Testis (tissue), 3 donors: ENCODE data around the gene CACTIN. TPM values are rescaled to one million over a fixed set of nuclear protein-coding genes. Genes with fewer than 3 reads are reported as not detected.

Experiments
- DNase-seq: peaks from one replicate; pipeline ENCODE4 v3.0.0-alpha.2; 2019
- H3K27ac ChIP-seq, 2 donors: fragments of 200-600 bp; sonication (generic); one replicate each; pipeline ENCODE4 v1.5.1; 2019
- H3K27me3 ChIP-seq: fragments of 200-600 bp; sonication (generic); one replicate; pipeline ENCODE4 v1.5.1; 2019
- H3K36me3 ChIP-seq: fragments of 200-600 bp; sonication (generic); one replicate; pipeline ENCODE4 v1.5.1; 2017; ENCODE audit warnings: low read depth; ENCODE audit errors: missing control alignments
- H3K4me1 ChIP-seq: fragments of 200-600 bp; sonication (generic); one replicate; pipeline ENCODE4 v1.5.1; 2019
- H3K4me3 ChIP-seq, 2 donors: fragments of 200-600 bp; sonication (generic); one replicate each; pipeline ENCODE4 v1.5.1; 2017 to 2019
- H3K9me3 ChIP-seq: fragments of 200-600 bp; sonication (generic); one replicate; pipeline ENCODE4 v1.5.1; 2017
- CTCF ChIP-seq, 3 experiments: fragments of 450-650 bp in 2 of 3; fragments of 200-600 bp in 1 of 3; sonication (generic) in 1 of 3; IDR thresholded peaks; one replicate each; pipeline ENCODE4 v1.5.1; 2016 to 2019; ENCODE audit warnings: antibody characterized with exemption in 3 of 3, mild to moderate bottlenecking in 2 of 3, moderate library complexity in 1 of 3
- POLR2A ChIP-seq: fragments of 450-650 bp; IDR thresholded peaks from one replicate; pipeline ENCODE4 v1.6.1; 2017; ENCODE audit warnings: antibody characterized with exemption, mild to moderate bottlenecking, moderate library complexity
- WGBS, 2 donors: methylation state at CpG; one replicate each; pipeline ENCODE4 v1.1.5; 2018; 5-methylcytosine and 5-hydroxymethylcytosine counted together
- intact Hi-C: fragments of 100-400 bp; cut with DNase I; formaldehyde crosslinking; loops from one replicate; pipeline ENCODE4 v1.15.1; 2023; ENCODE audit warnings: low total_unique reads
- polyA plus RNA-seq: library from polyadenylated mRNA; stranded (reverse); fragments of 350-450 nt; fragmentation: Illumina TruSeq; extraction: RNeasy Lipid Tissue Mini Kit (QIAGEN cat#74804); gene quantifications from one replicate; pipeline ENCODE4 v1.2.3, GENCODE V29; 2014; ENCODE audit warnings: low read depth, low replicate concordance; ENCODE audit not compliant: insufficient read depth
- total RNA-seq, 2 donors: library from RNA; depleted of rRNA; stranded (reverse); fragments of >200 nt; gene quantifications; one replicate each; pipeline ENCODE4 v1.2.3, GENCODE V29; 2016

Gene CACTIN
- total and polyA plus RNA-seq, 3 donors from 2014 or later = 26.9 to 57.5 (median 52.8) TPM

GRCh38 chr19:3657395-3657769 is 30.8 kb upstream of the CACTIN start:
- Histone ChIP-seq H3K4me1 (peaks cover 3% of the 10 kb centered on the region), H3K9me3 (no peaks in the 10 kb centered on the region), H3K27ac (no peak overlapping the region), H3K36me3 (no peaks in the 10 kb centered on the region), H3K27me3 (no peaks in the 10 kb centered on the region), H3K4me3 (no peak overlapping the region)
- intact Hi-C loops = no loop called here
- DNase-seq = no peak
- TF ChIP-seq POLR2A (no peak), CTCF (IDR thresholded peaks at IDR 0.05) (no peak)
- WGBS, 2 donors = 94 to 96% methylated on average over 11 to 16 of the region's 16 CpGs

GRCh38 chr19:3656747-3657394 is 30.3 kb upstream of the CACTIN start:
- H3K4me3 ChIP-seq = no peak overlapping the region
- H3K36me3 ChIP-seq = no peaks in the 10 kb centered on the region
- no peaks in the 10 kb centered on the region for H3K27me3 ChIP-seq
- no peaks in the 10 kb centered on the region for H3K9me3 ChIP-seq
- TF ChIP-seq POLR2A (no peak), CTCF (IDR thresholded peaks at IDR 0.05) (no peak)
- H3K27ac ChIP-seq = no peak overlapping the region
- intact Hi-C loops = no loop called here
- 93 to 96% methylated on average over 15 to 19 of the region's 19 CpGs for WGBS, 2 donors
- DNase-seq = no peak
- H3K4me1 ChIP-seq = peaks cover 3% of the 10 kb centered on the region

GRCh38 chr19:3656073-3656746 is 29.6 kb upstream of the CACTIN start:
- H3K27me3 ChIP-seq = no peaks in the 10 kb centered on the region
- H3K36me3 ChIP-seq = no peaks in the 10 kb centered on the region
- no peak overlapping the region for H3K27ac ChIP-seq
- no peaks in the 10 kb centered on the region for H3K9me3 ChIP-seq
- DNase-seq = no peak
- no peak overlapping the region for H3K4me3 ChIP-seq
- intact Hi-C loops = no loop called here
- H3K4me1 ChIP-seq = peaks cover 3% of the 10 kb centered on the region
- WGBS, 2 donors = 88 to 90% methylated on average over 19 to 36 of the region's 36 CpGs
- TF ChIP-seq CTCF (IDR thresholded peaks at IDR 0.05) (no peak), POLR2A (no peak)

- Histone ChIP-seq H3K36me3 (no peaks in the 10 kb centered on the region), H3K27ac (no peak overlapping the region), H3K27me3 (no peaks in the 10 kb centered on the region), H3K4me1 (peaks cover 4% of the 10 kb centered on the region), H3K4me3 (no peak overlapping the region), H3K9me3 (no peaks in the 10 kb centered on the region)
- 82 to 90% methylated on average over 23 to 25 of the region's 25 CpGs for WGBS, 2 donors
- TF ChIP-seq CTCF (IDR thresholded peaks at IDR 0.05) = no peak
- TF ChIP-seq POLR2A = no peak
- DNase-seq = no peak
- intact Hi-C loops = no loop called here
Measured at GRCh38 chr19:3655402-3656072, 28.9 kb upstream of the CACTIN start.
